ENCODE data around the gene MARVELD1. TPM values are rescaled to one million over a fixed set of nuclear protein-coding genes. Genes with fewer than 3 reads are reported as not detected.

MARVELD1 gene
- total and polyA plus RNA-seq, 2 of the 8 experiments (the other 6 are each of a cell fraction or from before 2014, with no cell fraction given), result 28.1 to 37.3 TPM

- Histone ChIP-seq H2BK12ac (ENCODE audit: low read depth, low read length) (no peak overlapping the region), H3K23ac (ENCODE audit: insufficient read length) (no peak overlapping the region), H2BK120ac (replicated peaks; ENCODE audit: low read depth, low read length) (no peak overlapping the region), H3K9ac (replicated peaks in 1 of 4; ENCODE audit: extremely low read depth in 1 of 4, low read depth in 3 of 4, low read length in 3 of 4) (peak overlapping the region in 1 of 4 experiments; percentile 32; a peak in 2 of 7 replicates), H4K91ac (replicated peaks; ENCODE audit: insufficient read length, low read length) (no peak overlapping the region), H3K36me3 (ENCODE audit: control insufficient read depth in 2 of 4, insufficient read depth in 4 of 4, low read length in 3 of 4) (peaks cover 21 to 30% (median 26%) of the 10 kb centered on the region in 4 experiments), H3K4me2 (ENCODE audit: insufficient read depth in 1 of 2, low read depth in 2 of 2, low read length in 2 of 2) (no peak overlapping the region), H2BK15ac (ENCODE audit: low read length) (no peak overlapping the region), H4K8ac (ENCODE audit: extremely low read depth, insufficient read depth, low read length) (no peak overlapping the region), H3K56ac (replicated peaks; ENCODE audit: insufficient read length, low read depth, low read length) (no peak overlapping the region), H2BK5ac (ENCODE audit: low read depth, low read length) (no peak overlapping the region), H3K14ac (ENCODE audit: insufficient read length) (no peak overlapping the region), H4K20me1 (replicated peaks in 1 of 2; ENCODE audit: control insufficient read depth in 1 of 2, insufficient read depth in 2 of 2, low read length in 2 of 2) (peaks cover 0 to 2% of the 10 kb centered on the region in 2 experiments), H3K4me3 (ENCODE audit: extremely low read depth in 1 of 4, insufficient read depth in 2 of 4, low read depth in 3 of 4, low read length in 4 of 4) (no peak overlapping the region), H4K5ac (ENCODE audit: insufficient read length, low read depth, low read length) (no peak overlapping the region), H3K79me1 (ENCODE audit: low read depth, low read length) (no peaks in the 10 kb centered on the region), H2AFZ (ENCODE audit: low read length) (no peak overlapping the region), H3K9me3 (ENCODE audit: insufficient read depth in 2 of 2, low read depth in 1 of 2, low read length in 1 of 2) (no peaks in the 10 kb centered on the region), H3K27ac (ENCODE audit: low read depth, low read length) (no peak overlapping the region), H3K18ac (ENCODE audit: extremely low read depth, low read length) (no peak overlapping the region), H2AK5ac (ENCODE audit: low read depth, low read length) (no peak overlapping the region), H3K4me1 (replicated peaks in 1 of 4; ENCODE audit: control insufficient read depth in 3 of 4, insufficient read depth in 4 of 4, low read length in 3 of 4) (no peaks in the 10 kb centered on the region), H3K4ac (replicated peaks; ENCODE audit: insufficient read length, low read depth, low read length) (no peak overlapping the region), H3K23me2 (ENCODE audit: low read depth, low read length) (no peaks in the 10 kb centered on the region), H3K79me2 (ENCODE audit: control insufficient read depth in 1 of 2, insufficient read depth in 2 of 2, low read length in 2 of 2) (0 out of 4 replicates have a peak, but pooled peaks cover 0 to 2% of the 10 kb centered on the region in 2 experiments), H2BK20ac (ENCODE audit: low read length) (no peak overlapping the region), H3K27me3 (replicated peaks in 1 of 4; ENCODE audit: control insufficient read depth in 3 of 4, extremely low read depth in 1 of 4, insufficient read depth in 3 of 4, low read length in 3 of 4) (no peaks in the 10 kb centered on the region)
- DNase-seq (ENCODE audit: low read depth in 1 of 2, low spot score in 2 of 2) (peak in 1 of 2 experiments; percentile 55), FAIRE-seq (no peak)
- ChIA-PET CTCF (ENCODE audit: partially characterized antibody) (interaction anchor here (0.6 to 8.5 kb wide), 32 partner anchors 9 to 327 kb away, joined by 3 to 127 read pairs (median 4); partner anchors contain the start of genes ANKRD2, AVPI1, MARVELD1 and PI4K2A), POLR2A (ENCODE audit: partially characterized antibody) (interaction anchor here (0.6 to 2.6 kb wide), 10 partner anchors 10 to 1110 kb away, joined by 3 to 20 read pairs (median 3); partner anchors contain the start of genes AVPI1 and MARVELD1)
- WGBS, 2 experiments (ENCODE audit: extremely low coverage in 1 of 2, insufficient coverage in 1 of 2, insufficient read length in 1 of 2, insufficient replicate concordance in 2 of 2, low coverage in 1 of 2, low lambda C conversion rate in 2 of 2, missing lambda C conversion rate in 1 of 2), result 91% methylated on average over 2 of the region's 2 CpGs; no CpG with 5 or more reads in 1 of the 2 experiments
- TF ChIP-seq TBP (IDR thresholded peaks at IDR 0.05; ENCODE audit: low read depth, low read length) (no peak), RAD21 (IDR thresholded peaks at IDR 0.05 in 1 of 2, conservative IDR thresholded peaks at IDR 0.05 in 1 of 2; ENCODE audit: low read depth in 2 of 2, low read length in 2 of 2) (peak; percentile 84 to 85), RBBP5 (IDR thresholded peaks at IDR 0.05; ENCODE audit: borderline replicate concordance, low read depth, low read length) (no peak), JUN (IDR thresholded peaks at IDR 0.05; ENCODE audit: low read depth, low read length) (no peak), MAFK (IDR thresholded peaks at IDR 0.05; ENCODE audit: low read depth, low read length) (no peak), BRCA1 (IDR thresholded peaks at IDR 0.05; ENCODE audit: low read depth, low read length) (no peak), POLR2A (IDR thresholded peaks at IDR 0.05; ENCODE audit: control extremely low read depth in 1 of 2, low read depth in 2 of 2, low read length in 2 of 2) (peak in 1 of 2 experiments; percentile 47; a peak in 1 of 3 replicates), HDAC6 (IDR thresholded peaks at IDR 0.05; ENCODE audit: low read depth, low read length) (no peak)
- TF ChIP-seq, protein P1, sequence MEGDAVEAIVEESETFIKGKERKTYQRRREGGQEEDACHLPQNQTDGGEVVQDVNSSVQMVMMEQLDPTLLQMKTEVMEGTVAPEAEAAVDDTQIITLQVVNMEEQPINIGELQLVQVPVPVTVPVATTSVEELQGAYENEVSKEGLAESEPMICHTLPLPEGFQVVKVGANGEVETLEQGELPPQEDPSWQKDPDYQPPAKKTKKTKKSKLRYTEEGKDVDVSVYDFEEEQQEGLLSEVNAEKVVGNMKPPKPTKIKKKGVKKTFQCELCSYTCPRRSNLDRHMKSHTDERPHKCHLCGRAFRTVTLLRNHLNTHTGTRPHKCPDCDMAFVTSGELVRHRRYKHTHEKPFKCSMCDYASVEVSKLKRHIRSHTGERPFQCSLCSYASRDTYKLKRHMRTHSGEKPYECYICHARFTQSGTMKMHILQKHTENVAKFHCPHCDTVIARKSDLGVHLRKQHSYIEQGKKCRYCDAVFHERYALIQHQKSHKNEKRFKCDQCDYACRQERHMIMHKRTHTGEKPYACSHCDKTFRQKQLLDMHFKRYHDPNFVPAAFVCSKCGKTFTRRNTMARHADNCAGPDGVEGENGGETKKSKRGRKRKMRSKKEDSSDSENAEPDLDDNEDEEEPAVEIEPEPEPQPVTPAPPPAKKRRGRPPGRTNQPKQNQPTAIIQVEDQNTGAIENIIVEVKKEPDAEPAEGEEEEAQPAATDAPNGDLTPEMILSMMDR (IDR thresholded peaks at IDR 0.05; ENCODE audit: control extremely low read depth in 1 of 3, insufficient read depth in 1 of 3, low read depth in 1 of 3, low read length in 3 of 3), result peak; percentile 75 to 85 (median 77)
These were observed 36.6 kb upstream of the MARVELD1 start for GRCh38 chr10:97676770-97677581.
